NOMO-1 treated with DMSO at 0.1 percent for 48 hours (cell line): Measurements from ENCODE around the gene ACTR2.
A peak's percentile ranks its signal among the peaks of the same experiment; 100 is the strongest.
"Not testable (repeated sequence)": the region's sequence is repeated elsewhere in the genome, so short reads cannot be mapped to it uniquely, and the experiment has no call there.

Source experiments
- DNase-seq: peaks from one replicate; lab custom pipeline; 2025; ENCODE audit not compliant: unreplicated experiment; lab: John Stamatoyannopoulos, UW

The ACTR2 gene

DNA sequence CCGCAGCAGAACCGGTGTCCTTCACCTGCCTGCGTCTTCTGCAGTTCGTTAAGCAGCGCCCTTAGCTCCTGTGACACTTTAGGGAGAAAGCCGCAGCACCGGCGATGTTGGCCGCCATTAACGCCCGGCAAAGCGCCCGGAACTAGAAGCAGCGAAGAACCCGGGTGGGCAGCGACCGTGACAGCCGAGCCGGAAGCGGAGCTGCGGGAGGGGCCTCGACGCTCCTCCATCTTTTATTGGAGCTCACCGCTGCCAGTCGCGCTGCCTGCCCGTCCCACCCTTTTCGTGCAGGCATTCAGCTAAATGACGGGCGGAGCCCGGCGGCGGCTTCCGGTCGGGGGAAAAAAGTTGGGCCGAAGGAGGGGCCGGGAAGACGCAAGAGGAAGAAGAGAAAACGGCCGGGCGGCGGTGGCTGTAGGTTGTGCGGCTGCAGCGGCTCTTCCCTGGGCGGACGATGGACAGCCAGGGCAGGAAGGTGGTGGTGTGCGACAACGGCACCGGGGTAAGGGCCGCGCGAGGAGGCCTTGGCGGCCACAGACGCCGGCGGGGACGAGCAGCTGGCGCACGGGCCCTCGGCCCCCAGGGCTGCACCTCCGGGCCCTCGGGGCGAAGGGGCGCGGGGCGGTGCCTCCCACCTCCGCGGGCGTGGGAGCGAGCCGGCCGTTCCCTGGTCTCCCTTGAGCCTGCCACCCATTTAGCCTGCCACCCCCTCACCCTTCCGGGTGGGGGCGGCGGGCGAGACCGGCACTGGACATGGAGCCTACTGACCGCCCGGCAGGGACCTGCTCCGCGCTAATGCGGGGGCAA lies at the start of gene ACTR2:
Gene ACTR2, plus strand, starts transcription at position 376 of the 807 bp plus-strand sequence. Its CDS starts 79 bp downstream, at position 455.
- peak; percentile 97 for DNase-seq

GRCh38 chr2:65182570-65182969 lies 45.1 kb upstream of the ACTR2 start:
- DNase-seq, result no peak

DNA sequence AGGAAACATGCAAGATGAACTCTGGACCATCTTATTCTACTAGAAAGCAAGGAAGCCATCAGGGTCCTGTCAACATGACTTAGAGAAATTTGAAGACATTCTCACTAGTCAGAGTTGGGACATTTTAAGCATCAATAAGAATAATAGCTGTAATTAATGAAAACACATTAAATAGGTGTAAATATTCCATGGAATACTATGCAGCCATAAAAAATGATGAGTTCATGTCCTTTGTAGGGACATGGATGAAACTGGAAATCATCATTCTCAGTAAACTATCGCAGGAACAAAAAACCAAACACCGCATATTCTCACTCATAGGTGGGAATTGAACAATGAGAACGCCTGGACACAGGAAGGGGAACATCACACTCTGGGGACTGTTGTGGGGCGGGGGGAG lies 44.2 kb upstream of the ACTR2 start:
- DNase-seq, result not testable (repeated sequence)

DNA sequence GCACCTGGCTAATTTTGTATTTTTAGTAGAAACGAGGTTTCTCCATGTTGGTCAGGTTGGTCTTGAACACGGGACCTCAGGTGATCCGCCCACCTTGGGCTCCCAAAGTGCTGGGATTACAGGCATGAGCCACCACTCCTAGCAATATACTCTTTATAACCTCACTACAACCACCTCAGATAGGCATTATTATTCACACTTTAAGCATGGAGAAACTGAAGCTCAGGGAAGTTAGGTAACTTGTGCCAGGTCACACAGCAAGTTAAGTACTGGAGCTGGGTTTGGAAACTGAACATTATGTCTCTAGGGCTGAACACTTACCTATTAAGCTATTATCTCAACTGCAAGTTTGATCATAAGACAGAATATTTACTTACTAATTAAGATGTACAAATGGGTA lies 42.6 kb upstream of the ACTR2 start:
- DNase-seq, result no peak

DNA sequence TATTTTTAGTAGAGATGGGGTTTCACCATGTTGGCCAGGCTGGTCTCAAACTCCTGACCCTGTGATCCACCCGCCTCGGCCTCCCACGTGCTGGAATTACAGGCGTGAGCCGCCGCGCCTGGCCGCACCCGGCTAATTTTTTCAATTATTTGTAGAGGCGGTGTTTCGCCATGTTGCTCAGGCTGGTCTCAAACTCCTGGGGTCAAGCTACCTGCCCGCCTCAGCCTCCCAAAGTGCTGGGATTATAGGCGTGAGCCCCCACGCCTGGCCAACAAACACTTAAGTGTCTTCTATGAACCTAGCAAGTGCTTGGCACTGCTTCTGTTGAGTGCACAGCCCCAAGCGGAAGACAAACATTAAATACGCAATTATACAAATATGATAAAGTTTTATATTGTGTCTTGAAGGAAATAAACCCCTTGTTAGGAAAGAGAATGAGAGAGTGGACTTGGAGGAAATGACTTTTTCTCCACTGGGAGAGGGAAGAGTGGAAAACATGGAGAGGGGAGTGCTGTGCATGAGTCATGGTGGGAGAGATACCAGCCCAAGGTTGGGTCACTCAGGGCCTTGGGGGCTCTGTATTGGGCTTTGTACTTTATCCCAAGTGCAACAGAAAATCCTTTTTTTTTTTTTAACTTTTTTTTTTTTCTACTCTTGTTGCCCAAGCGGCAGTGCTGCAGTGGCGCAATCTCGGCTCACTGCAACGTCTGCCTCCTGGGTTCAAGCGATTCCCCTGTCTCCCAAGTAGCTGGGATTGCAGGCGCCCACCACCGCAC lies 41.4 kb upstream of the ACTR2 start:
- DNase-seq, result peak; percentile 8

DNA sequence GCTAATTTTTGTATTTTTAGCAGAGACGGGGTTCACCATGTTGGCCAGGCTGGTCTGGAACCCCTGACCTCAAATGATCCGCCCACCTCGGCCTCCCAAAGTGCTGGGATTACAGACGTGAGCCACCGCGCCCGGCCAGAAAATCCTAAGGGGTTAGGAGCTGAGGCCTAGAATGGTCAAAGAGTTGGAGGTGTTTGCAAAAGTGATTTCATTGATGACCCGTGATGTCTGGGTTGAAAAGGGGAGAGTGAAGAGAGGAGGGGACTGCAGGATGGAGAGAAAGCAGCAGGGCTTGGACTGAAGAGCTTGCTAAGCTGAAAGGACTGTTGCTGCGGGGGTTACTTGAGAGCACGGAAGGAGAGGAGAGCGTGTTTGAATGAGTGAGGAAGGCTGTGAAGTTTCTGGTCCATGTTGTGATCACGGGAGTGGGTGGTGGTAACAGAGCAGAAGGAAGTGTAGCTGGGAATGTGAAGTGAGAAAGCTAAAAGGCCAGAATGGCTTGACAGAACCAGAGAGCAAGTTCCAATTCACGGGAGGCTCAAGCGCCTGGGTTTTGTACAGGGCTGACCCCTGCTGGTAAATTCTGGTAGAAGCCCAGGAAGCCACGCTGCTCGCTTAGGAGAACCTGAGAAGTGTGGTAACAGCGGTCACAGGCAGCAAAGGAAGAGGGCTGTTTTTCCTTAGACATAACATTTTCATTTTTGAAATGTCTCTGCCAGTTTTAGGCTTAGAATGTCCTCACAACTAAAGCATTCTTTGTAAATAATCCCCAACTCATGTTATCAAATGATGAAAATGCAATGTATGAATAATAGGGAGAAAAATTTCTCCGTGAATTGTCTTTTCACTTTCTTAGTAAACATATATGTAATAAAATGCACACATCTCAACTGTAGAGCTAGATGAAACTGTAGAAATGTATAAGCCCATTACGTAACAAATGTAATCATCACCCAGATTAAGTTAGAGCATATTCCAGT lies 40.5 kb upstream of the ACTR2 start:
- DNase-seq, result peak; percentile 81

DNA sequence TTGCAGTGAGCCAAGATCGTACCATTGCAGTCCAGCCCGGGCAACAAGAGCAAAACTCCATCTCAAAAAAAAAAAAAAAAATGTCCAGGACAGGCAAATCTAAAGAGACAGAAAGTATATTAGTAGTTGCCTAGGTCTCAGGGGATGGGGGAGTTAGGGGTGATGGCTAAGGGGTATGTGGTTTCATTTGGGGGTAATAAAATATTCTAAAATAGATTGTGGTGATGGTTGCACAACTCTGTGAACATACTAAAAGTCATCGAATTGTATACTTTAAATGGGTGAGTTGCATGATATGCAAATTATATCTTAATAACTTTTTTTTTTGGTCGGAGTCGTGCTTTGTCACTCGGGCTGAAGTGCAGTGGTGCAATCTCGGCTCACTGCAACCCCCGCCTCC lies 34.2 kb upstream of the ACTR2 start:
- no peak for DNase-seq

DNA sequence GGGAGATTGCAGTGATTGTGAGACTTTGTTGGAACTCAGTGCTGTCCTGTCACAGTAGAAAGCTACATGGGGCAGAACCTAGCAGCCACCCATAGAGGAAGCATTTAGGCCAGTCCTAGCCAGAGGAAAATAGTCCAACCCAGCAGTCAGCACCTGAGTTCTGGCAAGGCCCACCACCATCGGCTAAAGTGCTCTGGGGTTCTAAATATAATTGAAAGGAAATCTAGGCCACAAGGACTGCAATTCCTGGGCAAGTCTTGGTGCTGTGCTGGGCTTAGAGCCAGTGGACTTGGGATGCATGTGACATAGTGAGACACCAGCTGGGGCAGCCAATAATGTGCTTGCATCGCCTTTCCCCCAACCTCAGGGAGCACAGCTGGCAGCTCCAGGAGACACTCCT lies 28.9 kb upstream of the ACTR2 start:
- no peak for DNase-seq

- no peak for DNase-seq
Measured at GRCh38 chr2:65199166-65199565, 28.5 kb upstream of the ACTR2 start.

DNA sequence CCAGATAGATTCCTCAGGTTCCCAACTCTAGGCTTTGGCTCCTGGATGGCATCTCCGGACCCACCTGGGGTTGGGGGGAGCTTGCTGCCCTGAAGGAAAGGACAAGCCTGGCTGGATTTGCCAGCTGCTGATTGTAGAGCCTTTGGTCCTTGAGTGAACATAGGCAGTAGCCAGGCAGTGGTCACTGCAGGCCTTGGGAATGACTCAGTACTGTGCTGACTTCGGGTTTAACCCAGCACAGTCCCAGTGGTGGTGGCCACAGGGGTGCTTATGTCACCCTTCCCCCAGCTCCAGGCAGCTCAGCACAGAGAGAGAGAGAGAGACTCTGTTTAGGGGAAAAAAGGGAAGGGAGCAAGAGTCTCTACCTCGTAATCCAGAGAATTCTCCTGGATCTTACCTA lies 27.7 kb upstream of the ACTR2 start:
- DNase-seq, result no peak

- DNase-seq, result peak; percentile 74
Measured at GRCh38 chr2:65204461-65205210, 23.0 kb upstream of the ACTR2 start.

GRCh38 chr2:65212115-65212514 lies 15.5 kb upstream of the ACTR2 start:
- no peak for DNase-seq

DNA sequence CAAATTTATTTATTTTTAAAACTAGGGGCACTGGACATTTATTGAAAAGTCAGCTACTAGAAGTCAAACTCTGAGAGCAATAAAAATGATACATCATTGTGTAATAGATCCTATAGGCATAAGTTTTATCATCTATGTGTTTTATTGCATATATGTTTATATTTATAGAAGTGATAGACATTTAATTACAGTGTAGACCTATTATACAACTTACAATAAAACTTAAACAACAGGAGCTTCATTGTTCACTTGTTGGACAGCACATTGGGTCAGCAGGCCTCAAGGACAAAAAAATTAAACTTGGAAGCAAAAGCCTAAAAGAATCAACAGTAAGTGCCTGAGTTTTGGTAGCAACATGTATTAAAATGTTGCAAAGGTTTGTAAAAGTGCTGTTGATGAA lies 15.0 kb upstream of the ACTR2 start:
- no peak for DNase-seq

GRCh38 chr2:65213035-65213434 lies 14.6 kb upstream of the ACTR2 start:
- DNase-seq, result no peak

DNA sequence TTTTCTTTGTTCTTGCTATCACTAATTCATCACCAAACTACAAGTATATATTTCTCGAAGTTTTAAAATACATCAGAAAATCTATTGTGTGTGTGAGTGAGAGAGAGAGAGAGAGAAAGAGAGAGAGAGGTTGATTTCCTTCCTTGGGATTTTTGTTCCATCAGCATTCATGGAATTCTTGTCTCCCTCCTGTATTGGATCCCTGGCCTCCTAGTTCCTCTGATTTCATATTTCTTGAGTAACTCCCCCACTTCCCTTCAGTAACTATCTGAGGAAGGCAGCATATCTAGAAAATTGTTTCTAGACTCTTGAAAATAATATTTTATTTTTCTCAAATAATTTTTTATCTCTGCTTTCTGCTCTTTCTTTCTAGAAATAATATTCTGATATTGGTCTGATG lies 13.3 kb upstream of the ACTR2 start:
- DNase-seq, result no peak

- no peak for DNase-seq
Measured at GRCh38 chr2:65214843-65215242, 12.8 kb upstream of the ACTR2 start.

GRCh38 chr2:65215946-65216345 lies 11.7 kb upstream of the ACTR2 start:
- peak; percentile 26 for DNase-seq

GRCh38 chr2:65220432-65221131 lies 7.0 kb upstream of the ACTR2 start:
- no peak for DNase-seq

DNA sequence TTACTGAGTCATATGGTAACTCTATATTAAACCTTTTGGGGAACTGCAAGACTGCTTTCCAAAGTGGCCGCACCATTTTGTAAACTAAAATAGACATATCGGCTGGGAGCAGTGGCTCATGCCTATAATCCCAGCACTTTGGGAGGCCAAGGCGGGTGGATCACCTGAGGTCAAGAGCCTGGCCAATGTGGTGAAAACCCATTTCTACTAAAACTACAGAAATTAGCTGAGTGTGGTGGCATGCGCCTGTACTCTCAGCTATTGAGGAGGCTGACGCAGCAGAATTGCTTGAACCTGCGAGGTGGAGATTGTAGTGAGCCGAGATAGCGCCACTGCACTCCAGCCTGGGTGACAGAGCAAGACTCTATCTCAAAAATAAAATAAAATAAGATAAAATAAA lies 6.4 kb upstream of the ACTR2 start:
- not testable (repeated sequence) for DNase-seq

DNA sequence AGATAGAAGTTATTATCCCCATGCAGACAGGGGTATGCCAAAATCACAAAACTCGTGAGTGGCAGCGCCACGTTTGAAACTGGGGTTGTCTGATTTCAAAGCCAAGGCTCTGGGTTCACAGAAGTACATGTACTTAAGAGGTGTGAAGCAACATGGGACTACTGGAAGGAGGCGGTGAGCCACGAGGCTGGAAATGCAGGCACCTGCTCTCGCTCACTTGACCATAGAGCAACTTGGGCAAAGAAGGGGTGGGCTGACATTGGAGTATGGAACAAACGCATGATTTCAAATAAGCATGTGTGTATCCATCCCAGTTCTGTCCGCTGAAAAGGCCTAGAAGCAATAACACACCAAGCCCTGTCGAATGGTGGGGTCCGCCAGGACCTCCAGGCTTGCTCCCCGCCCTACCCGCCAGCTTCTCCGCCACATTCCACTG lies 593 bp upstream of the ACTR2 start:
- DNase-seq, result peak; percentile 51
